Measurements from ENCODE around the gene CNOT1.

- TF ChIP-seq CTCF (tag by site-specific recombination; IDR thresholded peaks at IDR 0.05) (no peak), ZNF670 (tag by site-specific recombination; IDR thresholded peaks at IDR 0.05; ENCODE audit: low read depth) (no peak)
Observed at GRCh38 chr16:58678716-58679115, 49.1 kb upstream of the CNOT1 start.
